GM12878 (cell line): Measurements from ENCODE around the gene RARB. TPM values are rescaled to one million over a fixed set of nuclear protein-coding genes. Genes with fewer than 3 reads are reported as not detected.

Experiments
- ATAC-seq: fragments of 200-7000 bp; cut with Tn5 transposase; 3 replicates; pipeline ENCODE4 v1.9.1; 2020; ENCODE audit warnings: mild to moderate bottlenecking, moderate library complexity
- BruUV-seq: library from RNA; stranded (reverse); fragments of 400-500 nt; replicated peaks from 2 replicates; lab custom pipeline; 2021; lab: Mats Ljungman, UMichigan
- CTCF ChIA-PET: fragments of 300-600 bp; sonication (Branson Sonifier 250); formaldehyde crosslinking; extraction: SDS; loops from one replicate; lab custom pipeline; 2021; ENCODE audit warnings: inconsistent platforms; lab: Yijun Ruan, JAX
- POLR2A ChIA-PET: fragments of 350-600 bp; formaldehyde crosslinking; extraction: SDS; loops from one replicate; lab custom pipeline; 2021; ENCODE audit warnings: inconsistent platforms; lab: Charles Lee
- RAD21 ChIA-PET: fragments of 300-600 bp; sonication (Branson Sonifier 250); formaldehyde crosslinking; loops from one replicate; lab custom pipeline; 2023; ENCODE audit warnings: antibody characterized with exemption; ENCODE audit not compliant: unreplicated experiment; lab: Charles Lee
- SMC1A ChIA-PET: fragments of 300-600 bp; sonication (Branson Sonifier 250); formaldehyde crosslinking; loops from one replicate; lab custom pipeline; 2023; ENCODE audit not compliant: unreplicated experiment, uncharacterized antibody; lab: Charles Lee
- DNase-seq: peaks from one replicate; pipeline ENCODE4 v3.0.0-alpha.2; 2011; ENCODE audit warnings: low read depth, low spot score
- FAIRE-seq: peaks from 3 replicates; lab custom pipeline; 2011; peaks lifted over from hg19 to GRCh38; lab: Jason Lieb, UNC
- H2AFZ ChIP-seq: 2 replicates; pipeline ENCODE4 v1.6.0; 2011; ENCODE audit warnings: low read depth, low read length, control low read depth; ENCODE audit not compliant: control insufficient read depth
- H3K27ac ChIP-seq: 2 replicates; pipeline ENCODE4 v1.5.1; 2011; ENCODE audit warnings: control low read depth; ENCODE audit not compliant: control insufficient read depth, insufficient read depth
- H3K27me3 ChIP-seq, 2 experiments: replicated peaks in 1 of 2; 2 replicates each; pipeline versions ENCODE4 v1.6.0 to v1.6.1; 2011; ENCODE audit warnings: low read length in 1 of 2; ENCODE audit not compliant: control insufficient read depth in 2 of 2, insufficient read depth in 2 of 2
- H3K36me3 ChIP-seq, 2 experiments: 2 replicates each; pipeline ENCODE4 v1.5.1; 2011; ENCODE audit warnings: low read length in 1 of 2; ENCODE audit not compliant: control insufficient read depth in 2 of 2, insufficient read depth in 2 of 2
- H3K4me1 ChIP-seq: 2 replicates; pipeline ENCODE4 v1.6.1; 2011; ENCODE audit warnings: mild to moderate bottlenecking, low read length, moderate library complexity, mixed read lengths; ENCODE audit not compliant: control insufficient read depth, insufficient read depth
- H3K4me2 ChIP-seq: 2 replicates; pipeline ENCODE4 v1.6.0; 2011; ENCODE audit warnings: control low read depth; ENCODE audit not compliant: control insufficient read depth, insufficient read depth
- H3K4me3 ChIP-seq: fragments of 200-600 bp; sonication (generic); 2 replicates; pipeline ENCODE4 v1.5.1; 2016
- H3K79me2 ChIP-seq: 2 replicates; pipeline ENCODE4 v1.6.0; 2011; ENCODE audit warnings: low read length; ENCODE audit not compliant: control insufficient read depth, insufficient read depth
- H3K9ac ChIP-seq: 2 replicates; pipeline ENCODE4 v1.8.0; 2011; ENCODE audit warnings: low read length, control low read depth, mixed read lengths; ENCODE audit not compliant: control insufficient read depth, insufficient read depth
- H3K9me3 ChIP-seq: replicated peaks from 3 replicates; pipeline ENCODE4 v1.5.1; 2011; ENCODE audit warnings: mild to moderate bottlenecking, low read length; ENCODE audit not compliant: control insufficient read depth, insufficient read depth
- H4K20me1 ChIP-seq: 2 replicates; pipeline ENCODE4 v1.6.0; 2011; ENCODE audit not compliant: control insufficient read depth, insufficient read depth
- KDM1A ChIP-seq: fragments of 200-600 bp; sonication (generic); IDR thresholded peaks from 2 replicates; pipeline ENCODE4 v1.6.1; 2016; ENCODE audit warnings: borderline replicate concordance
- NFIC ChIP-seq: IDR thresholded peaks from 2 replicates; pipeline ENCODE4 v1.6.1; 2012; ENCODE audit warnings: low read depth, mild to moderate bottlenecking, inconsistent platforms, low read length, moderate library complexity
- NKRF ChIP-seq: fragments of 450-650 bp; conservative IDR thresholded peaks from 2 replicates; pipeline ENCODE4 v1.6.1; 2017; ENCODE audit warnings: mild to moderate bottlenecking, moderate library complexity
- SIN3A ChIP-seq: IDR thresholded peaks from 2 replicates; pipeline ENCODE4 v1.6.1; 2012; ENCODE audit warnings: low read depth, low read length, improper control_type of control experiment
- SP1 ChIP-seq: IDR thresholded peaks from one replicate; pipeline ENCODE4 v1.6.1; 2011; ENCODE audit warnings: low read depth, low read length
- YY1 ChIP-seq: IDR thresholded peaks from 2 replicates; pipeline ENCODE4 v1.6.1; 2011; ENCODE audit warnings: low read depth, mild to moderate bottlenecking, low read length
- ZBTB40 ChIP-seq: fragments of 450-650 bp; IDR thresholded peaks from 2 replicates; pipeline ENCODE4 v1.6.1; 2016; ENCODE audit warnings: mild to moderate bottlenecking, moderate library complexity, borderline replicate concordance
- WGBS: methylation state at CpG from one replicate; pipeline ENCODE4 v1.1.6; 2016; ENCODE audit warnings: low lambda C conversion rate; ENCODE audit not compliant: insufficient replicate concordance, insufficient coverage; ENCODE audit errors: missing lambda C conversion rate; 5-methylcytosine and 5-hydroxymethylcytosine counted together
- in situ Hi-C: fragments of 300-500 bp; cut with MboI; formaldehyde crosslinking; loops from 9 replicates; pipeline ENCODE4 v1.14.3; 2018; ENCODE audit warnings: mixed read lengths
- intact Hi-C: fragments of 100-400 bp; cut with micrococcal nuclease; formaldehyde crosslinking; loops from one replicate; pipeline ENCODE4 v1.14.2; 2022; ENCODE audit not compliant: unreplicated experiment
- polyA plus RNA-seq, 11 experiments: library from polyadenylated mRNA; depleted of rRNA in 4 of 11; unstranded in 6 of 11; stranded (reverse) in 5 of 11; fragments of >200 nt; fragmentation: Nextera tagmentation in 4 of 11; fragmentation: Illumina TruSeq in 1 of 11; extraction: Ambion mirVana in 4 of 11; extraction: Trizol in 1 of 11; gene quantifications; 1 replicate in 1 of 11; 2 replicates in 10 of 11; pipeline versions ENCODE4 v1.2.1 to v1.2.3, GENCODE V29; 2011 to 2016; ENCODE audit warnings: inconsistent platforms in 2 of 11, missing spikeins in 2 of 11, low read depth in 1 of 11
- total RNA-seq, 4 experiments: library from RNA; depleted of rRNA in 3 of 4; stranded (reverse); fragments of >200 nt in 3 of 4; fragmentation: Illumina TruSeq in 1 of 4; extraction: Trizol in 1 of 4; gene quantifications; 2 replicates each; pipeline versions ENCODE4 v1.2.1 to v1.2.3, GENCODE V29; 2013 to 2021
- TF ChIP-seq, protein P1 (sequence below): fragments of 450-650 bp; formaldehyde crosslinking; IDR thresholded peaks from 2 replicates; pipeline ENCODE4 v1.4.0; 2022; ENCODE audit warnings: mild to moderate bottlenecking, moderate library complexity

The RARB gene
- total and polyA plus RNA-seq, 10 of the 15 experiments (the other 5 are each of a cell fraction or from before 2014, with no cell fraction given), result 0.05 to 0.06 TPM; not detected in 8

GRCh38 chr3:25424614-25425013 is 3.4 kb upstream of the RARB start:
- SMC1A ChIA-PET, result no interaction called here
- in situ Hi-C loops, result no loop called here
- Histone ChIP-seq H4K20me1 (no peaks in the 10 kb centered on the region), H3K36me3 (no peaks in the 10 kb centered on the region), H2AFZ (no peak overlapping the region), H3K4me2 (no peak overlapping the region), H3K9ac (no peak overlapping the region), H3K79me2 (no peaks in the 10 kb centered on the region), H3K9me3 (no peaks in the 10 kb centered on the region), H3K4me1 (no peaks in the 10 kb centered on the region), H3K4me3 (no peak overlapping the region), H3K27ac (no peak overlapping the region)
- CTCF ChIA-PET, result no interaction called here
- RAD21 ChIA-PET, result no interaction called here
- DNase-seq, result no peak
- POLR2A ChIA-PET, result no interaction called here
- no TSS peak for BruUV-seq
- WGBS, result 44% methylated on average over 5 of the region's 5 CpGs
- ATAC-seq, result no peak
- intact Hi-C loops, result no loop called here
- FAIRE-seq, result no peak
- no peak for TF ChIP-seq SP1
- TF ChIP-seq, all 136 proteins: peak for 0
- peaks cover 2 to 16% of the 10 kb centered on the region in 2 experiments for H3K27me3 ChIP-seq

DNA sequence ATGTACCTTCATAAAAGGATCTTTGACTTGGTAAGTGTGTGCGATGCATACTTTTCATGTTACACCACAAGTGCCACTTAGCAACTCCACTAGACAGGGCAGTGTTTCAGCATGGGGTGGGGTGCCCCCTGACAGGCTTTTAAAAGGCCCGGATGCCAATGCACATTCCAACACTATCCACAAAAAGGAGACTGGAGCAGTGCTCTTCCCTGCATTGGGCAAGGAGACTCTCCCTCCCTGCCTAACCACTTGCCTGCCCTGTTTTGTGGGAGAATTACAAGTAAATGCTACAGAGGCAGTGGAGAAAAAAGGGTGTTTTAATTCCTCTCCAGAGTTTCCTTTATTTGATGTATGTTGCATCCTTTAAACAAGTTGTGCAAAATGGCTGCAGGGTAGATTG is 1.7 kb upstream of the RARB start:
- Histone ChIP-seq H4K20me1 (no peaks in the 10 kb centered on the region), H3K4me3 (no peak overlapping the region), H3K4me1 (no peaks in the 10 kb centered on the region), H3K4me2 (no peak overlapping the region), H3K27ac (no peak overlapping the region), H3K36me3 (no peaks in the 10 kb centered on the region), H3K79me2 (no peaks in the 10 kb centered on the region), H3K27me3 (peaks cover 2 to 16% of the 10 kb centered on the region in 2 experiments), H3K9me3 (no peaks in the 10 kb centered on the region), H3K9ac (no peak overlapping the region), H2AFZ (no peak overlapping the region)
- DNase-seq, result no peak
- ChIA-PET RAD21 (no interaction called here), POLR2A (no interaction called here), CTCF (no interaction called here), SMC1A (no interaction called here)
- BruUV-seq, result no TSS peak
- FAIRE-seq, result no peak
- in situ Hi-C loops (no loop called here), intact Hi-C loops (no loop called here)
- ATAC-seq, result no peak
- 31% methylated on average over 2 of the region's 2 CpGs for WGBS
- no peak for TF ChIP-seq YY1
- TF ChIP-seq SIN3A, result no peak
- no peak for TF ChIP-seq NKRF
- TF ChIP-seq ZBTB40, result no peak
- no peak for TF ChIP-seq NFIC
- no peak for TF ChIP-seq KDM1A
- TF ChIP-seq, protein P1, sequence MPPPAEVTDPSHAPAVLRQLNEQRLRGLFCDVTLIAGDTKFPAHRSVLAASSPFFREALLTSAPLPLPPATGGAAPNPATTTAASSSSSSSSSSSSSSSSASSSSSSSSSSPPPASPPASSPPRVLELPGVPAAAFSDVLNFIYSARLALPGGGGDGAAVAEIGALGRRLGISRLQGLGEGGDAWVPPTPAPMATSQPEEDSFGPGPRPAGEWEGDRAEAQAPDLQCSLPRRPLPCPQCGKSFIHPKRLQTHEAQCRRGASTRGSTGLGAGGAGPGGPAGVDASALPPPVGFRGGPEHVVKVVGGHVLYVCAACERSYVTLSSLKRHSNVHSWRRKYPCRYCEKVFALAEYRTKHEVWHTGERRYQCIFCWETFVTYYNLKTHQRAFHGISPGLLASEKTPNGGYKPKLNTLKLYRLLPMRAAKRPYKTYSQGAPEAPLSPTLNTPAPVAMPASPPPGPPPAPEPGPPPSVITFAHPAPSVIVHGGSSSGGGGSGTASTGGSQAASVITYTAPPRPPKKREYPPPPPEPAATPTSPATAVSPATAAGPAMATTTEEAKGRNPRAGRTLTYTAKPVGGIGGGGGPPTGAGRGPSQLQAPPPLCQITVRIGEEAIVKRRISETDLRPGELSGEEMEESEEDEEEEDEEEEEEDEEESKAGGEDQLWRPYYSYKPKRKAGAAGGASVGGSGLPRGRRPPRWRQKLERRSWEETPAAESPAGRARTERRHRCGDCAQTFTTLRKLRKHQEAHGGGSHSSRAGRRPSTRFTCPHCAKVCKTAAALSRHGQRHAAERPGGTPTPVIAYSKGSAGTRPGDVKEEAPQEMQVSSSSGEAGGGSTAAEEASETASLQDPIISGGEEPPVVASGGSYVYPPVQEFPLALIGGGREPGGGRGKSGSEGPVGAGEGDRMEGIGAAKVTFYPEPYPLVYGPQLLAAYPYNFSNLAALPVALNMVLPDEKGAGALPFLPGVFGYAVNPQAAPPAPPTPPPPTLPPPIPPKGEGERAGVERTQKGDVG, result no peak
